ENCODE measurements around the gene FBL.

Gene FBL

DNA sequence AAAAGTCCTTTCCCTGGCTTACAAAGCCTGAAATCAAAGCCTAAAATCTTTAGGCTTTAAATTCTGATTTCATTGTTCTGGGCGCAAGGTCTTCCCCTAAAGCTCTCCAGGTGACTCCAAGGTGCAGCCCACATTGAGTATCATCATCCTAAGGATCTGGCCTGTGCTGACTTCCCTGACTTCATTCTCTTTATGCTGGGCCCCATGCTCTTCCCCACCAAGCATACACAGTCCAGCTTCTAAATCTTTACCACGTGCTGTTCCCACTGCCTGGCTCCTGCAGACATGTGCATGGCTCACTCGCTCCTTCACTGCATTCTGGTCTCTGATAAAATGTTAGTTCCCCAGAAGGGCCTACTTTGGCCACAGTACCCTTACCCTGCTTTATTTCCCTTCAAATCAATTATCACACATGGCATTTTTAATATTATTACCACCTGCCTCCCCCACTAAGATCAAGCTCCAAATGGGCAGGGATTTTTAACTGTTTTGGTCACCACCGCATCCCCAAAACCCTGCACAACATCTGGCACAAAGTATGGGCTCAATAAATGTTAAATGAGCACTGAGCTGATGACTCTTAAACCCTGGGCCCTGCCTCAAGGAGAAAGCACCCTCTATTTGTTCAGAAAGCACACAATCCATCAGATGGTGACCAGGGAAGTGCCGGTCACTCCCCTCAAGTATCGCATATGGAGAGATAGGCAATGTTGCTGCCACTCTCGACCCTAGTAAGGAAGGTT is 3.3 kb downstream of the FBL start:
- no peak for DNase-seq

DNA sequence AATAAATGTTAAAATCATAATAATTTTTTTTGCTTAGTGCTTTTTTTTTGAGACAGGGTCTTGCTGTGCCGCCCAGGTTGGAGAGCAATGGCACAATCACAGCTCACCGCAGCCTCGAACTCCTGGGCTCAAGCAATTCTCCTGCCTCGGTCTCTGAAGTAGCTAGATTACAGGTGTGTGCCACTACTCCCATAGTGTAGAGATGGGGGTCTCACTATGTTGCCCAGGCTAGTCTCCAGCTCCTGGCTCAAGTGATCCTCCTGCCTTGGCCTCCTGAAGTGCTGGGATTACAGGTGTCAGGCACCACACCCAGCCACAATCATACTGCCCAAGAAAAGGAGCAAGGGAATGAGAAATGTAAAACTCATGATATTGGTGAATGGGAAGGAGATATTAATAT is 5.1 kb downstream of the FBL start:
- DNase-seq = no peak

DNA sequence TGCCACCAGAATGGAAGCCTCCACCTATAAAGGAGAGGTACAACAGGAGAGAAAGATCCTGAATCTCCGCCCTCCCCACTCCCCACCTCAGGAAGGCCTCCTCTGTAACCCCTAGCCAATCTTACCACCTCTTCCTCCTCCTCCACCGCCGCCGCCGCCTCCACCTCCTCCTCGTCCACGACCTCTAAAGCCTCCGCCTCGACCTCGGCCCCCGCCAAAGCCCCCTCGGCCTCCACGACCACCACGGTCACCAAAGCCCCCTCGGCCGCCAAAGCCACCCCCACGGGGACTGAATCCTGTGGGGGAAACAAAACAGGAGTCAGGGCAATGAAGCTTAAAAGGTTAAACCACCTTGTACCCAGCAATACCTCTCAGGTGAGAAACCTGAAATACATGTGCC is 5.7 kb downstream of the FBL start:
- DNase-seq = no peak

DNA sequence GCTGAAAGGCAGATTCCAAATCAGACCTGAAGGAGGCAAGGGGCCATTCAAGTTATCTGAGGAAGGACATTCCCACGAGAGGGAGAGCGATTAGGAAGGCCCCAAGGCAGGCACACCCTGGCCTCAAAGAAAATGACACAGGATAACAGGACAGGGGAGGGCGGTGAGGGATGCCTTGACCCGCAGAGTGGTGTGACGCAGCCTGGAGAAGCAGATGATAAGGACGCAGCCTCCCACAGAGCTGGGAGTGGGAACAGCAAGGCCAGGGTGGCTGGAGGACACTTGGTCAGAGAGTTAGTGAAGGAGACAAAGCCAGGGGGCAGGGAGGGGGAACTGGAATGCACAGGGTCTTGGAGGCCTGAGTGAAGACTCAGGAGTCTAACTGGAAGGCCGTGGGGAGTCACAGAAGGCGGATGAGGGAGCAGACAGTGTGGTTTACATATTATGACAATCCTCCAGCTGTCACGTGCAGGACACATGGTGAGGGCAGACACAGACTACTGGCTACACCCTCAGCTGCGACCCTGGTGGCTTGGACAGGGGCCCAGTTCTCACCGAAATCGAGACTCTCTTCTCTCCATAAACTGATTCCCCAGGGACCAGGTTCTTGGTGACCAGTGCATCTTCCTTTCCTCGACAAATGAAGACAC is 6.4 kb downstream of the FBL start:
- DNase-seq = no peak

DNA sequence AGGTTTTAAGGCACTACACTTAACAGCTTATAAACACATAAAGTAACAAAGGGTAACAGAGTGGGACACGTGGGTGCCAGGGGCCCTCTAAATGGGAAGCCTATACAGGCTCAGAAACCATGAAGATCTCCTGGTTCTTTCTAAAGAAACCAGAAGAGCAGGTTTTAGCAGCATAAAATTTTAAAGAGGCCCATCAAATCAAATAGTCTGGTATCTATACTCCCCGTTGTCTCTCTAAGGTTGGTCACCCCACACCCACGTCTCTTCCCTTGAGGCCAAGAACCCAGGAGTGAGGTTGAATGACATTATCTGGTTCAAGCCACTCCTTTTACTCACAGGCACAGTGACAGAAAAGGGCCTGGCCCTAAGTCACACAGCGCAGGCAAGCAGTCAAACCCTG is 7.6 kb downstream of the FBL start:
- DNase-seq = no peak

DNA sequence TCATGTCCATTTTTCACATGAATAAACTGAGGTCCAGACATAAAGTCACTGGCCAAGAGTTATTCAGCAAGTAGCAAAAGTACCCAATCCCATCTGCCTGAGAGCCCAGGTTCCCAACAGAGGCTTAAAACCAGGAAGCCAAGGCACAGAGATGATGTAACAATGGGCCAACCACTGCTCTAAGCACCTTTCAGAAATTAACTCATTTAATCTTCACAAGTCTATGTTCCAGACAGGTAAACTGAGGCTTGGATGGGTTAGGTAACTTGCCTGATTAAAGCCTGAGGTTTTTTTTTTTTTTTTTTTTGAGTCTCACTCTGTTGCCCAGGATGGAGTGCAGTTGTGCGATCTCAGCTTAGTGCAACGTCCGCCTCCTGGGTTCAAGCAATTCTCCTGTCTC is 8.2 kb downstream of the FBL start:
- DNase-seq = no peak

DNA sequence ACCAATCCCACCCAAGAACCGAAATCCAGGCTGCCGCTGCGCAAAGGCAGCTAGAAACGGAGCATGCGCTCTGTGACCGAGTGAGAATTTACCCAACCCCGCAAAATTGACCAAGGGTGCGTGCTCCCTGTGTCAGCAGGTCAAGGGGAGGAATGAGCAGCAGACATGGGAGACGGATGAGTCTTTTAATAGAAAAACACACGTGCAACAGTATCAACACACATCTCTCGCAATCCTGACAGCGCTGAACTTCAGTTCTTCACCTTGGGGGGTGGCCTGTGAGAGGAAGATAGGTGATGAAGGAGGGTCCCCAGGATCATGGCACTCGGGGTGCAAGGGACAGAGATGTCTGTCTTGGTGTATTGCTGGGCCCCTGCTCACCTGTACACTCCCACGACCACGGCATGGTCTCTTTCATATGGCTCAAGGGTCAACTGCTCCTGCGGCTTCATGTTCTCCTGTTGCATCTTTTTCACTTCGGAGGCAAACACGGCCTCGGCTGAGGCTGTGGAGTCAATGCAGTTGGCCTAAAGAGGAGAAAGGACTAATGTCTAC is 11.8 kb downstream of the FBL start:
- no peak for DNase-seq

DNA sequence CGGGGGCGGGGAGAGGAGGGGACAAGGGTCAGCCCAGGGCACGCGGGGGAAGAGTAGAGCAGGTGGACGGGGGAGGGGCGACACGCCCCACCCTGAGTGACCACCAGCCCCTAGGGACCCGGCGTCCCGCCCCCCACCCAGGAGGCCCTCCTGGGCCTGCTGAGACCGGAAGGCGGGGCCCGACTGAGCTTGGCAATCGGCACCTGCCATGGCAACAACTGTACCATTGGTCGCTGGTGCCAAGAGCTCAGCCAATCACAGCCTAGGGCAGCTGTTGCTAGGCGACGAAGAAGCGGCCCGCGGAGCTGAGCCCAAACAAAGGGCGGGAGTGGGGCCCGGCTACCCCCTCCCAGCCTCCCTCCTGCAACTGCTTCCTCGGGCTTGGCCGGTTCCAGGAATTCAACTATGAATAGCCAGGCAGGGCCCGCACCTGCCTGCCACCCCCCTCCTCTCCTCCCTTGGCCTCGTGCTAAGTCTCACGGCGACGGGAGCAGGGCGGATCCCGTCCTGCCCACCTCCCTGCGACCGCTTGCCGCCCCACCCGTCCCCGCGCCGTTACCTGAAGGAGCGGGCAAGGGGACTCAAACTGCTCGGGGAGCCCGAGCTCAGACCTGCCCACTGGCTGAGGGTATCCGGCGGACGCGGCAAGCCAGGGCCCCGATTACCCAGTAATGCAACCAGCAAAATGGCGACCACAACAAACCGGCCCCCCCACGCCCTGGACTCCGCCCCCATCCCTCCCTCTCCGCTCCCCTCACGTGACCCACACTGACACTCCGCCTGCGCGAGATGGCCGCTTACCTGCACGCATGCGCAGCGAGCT is 12.5 kb downstream of the FBL start, which contains the start of gene DYRK1B:
DYRK1B (minus strand) TSS at position 699 of the 823 bp plus-strand sequence. CDS start 2,295 bp downstream, outside the sequence.
- DNase-seq = peak; percentile 96 to 99

DNA sequence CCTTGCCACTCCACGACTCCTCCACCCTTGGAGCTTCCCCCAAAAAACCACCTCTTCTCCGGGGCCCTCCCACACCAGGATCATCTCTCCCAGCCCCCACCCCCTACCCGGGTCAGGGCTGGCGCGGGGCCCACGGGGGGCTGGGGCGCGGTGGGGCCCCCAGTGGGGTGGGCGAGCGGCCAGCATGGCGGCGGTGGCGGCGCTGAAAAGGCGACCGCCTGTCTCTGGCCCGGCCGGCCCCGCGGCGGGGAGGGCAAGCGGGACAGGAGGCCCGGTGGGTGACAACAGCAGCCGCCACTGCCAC is 13.1 kb downstream of the FBL start:
- DNase-seq = no peak

DNA sequence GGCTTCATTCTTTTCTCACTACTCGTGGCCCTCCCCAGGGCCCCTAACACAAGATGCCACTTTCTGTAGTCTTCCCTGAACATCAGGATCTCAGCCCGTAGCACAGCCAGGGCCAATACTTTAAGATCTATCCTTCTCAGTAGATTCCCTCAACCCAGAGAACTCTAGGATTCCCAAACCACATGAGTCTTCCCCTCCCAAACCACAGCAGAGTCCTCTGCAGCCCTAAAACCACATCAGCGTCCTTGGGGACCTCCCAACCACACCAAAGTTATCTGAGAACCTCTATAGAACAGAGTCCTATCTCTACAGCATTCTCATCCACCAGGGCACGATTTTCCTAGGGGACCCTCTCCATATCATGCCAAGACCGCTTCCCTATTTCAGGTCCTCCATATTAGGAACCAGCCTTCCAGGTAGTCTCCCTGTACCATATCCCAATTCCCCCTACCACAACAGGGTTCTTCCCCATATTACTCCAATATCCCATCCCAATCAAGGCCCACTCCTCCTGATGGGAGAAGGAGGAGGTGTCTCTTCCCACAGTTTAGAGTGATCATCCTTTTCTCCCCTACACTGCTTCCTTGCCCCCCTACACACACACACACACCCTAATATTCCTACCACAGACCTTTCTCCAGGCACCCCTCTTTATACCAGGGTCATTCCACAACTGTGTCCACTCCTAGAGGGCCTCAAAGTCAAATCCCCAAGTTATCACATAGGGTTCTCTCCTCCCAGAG is 13.7 kb downstream of the FBL start:
- no peak for DNase-seq

DNA sequence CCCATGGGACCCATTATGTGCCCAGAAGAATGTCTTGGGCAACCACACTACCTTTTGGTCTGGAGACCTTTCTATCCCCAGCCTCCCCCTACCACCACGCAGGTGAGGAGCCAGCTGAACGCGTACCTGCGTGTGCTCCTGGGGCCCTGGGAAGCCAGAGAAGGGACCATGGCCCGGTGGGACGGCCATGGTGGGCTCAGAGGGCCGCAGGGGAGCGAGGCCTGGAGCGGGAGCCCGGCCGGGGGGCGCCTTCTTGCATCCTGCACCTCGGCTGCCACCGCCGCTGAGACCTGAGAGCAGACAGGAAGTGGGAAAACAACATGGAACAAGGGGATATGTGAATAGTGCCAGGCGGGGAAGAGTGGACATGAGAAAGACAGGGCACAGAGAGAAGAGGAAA is 14.5 kb downstream of the FBL start:
- no peak for DNase-seq

DNA sequence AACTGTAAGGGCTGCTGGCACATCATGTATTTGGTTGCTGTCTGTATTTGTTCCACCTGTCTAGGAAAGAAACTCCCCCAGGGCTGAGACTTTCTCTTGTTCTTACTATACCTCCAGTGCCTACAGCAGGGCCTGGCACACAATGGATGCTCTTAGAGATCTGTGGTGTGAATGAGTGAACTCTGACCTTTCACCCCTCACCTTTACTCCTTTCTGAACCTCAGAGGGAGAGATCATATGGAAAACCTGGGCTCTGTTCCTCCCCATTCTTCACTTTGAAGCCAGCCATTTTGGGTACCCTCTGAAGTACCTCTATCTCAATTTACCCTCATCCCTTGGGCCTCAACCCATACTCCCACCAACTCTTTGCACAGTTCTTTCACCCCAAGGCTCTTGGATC is 15.3 kb downstream of the FBL start:
- DNase-seq = no peak

DNA sequence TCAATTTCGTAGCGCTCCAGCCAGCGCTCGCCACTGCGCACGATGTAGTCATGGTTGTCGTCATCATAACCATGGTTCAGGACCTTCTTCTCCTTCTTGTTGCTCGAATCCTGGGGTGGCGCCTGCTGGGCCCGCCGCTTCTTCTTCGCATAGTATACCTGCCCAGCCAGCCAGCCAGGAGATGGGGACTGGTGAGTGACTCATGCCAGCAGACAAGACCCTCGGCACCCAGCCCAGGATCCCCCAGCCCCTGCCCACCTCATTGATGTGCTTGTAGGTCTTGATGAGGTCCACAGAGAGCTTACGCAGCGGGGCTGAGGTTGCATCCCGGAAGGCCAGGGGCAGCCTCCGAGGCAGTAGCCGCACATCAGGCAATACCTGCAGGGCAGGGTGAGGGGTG is 15.8 kb downstream of the FBL start:
- no peak for DNase-seq

DNA sequence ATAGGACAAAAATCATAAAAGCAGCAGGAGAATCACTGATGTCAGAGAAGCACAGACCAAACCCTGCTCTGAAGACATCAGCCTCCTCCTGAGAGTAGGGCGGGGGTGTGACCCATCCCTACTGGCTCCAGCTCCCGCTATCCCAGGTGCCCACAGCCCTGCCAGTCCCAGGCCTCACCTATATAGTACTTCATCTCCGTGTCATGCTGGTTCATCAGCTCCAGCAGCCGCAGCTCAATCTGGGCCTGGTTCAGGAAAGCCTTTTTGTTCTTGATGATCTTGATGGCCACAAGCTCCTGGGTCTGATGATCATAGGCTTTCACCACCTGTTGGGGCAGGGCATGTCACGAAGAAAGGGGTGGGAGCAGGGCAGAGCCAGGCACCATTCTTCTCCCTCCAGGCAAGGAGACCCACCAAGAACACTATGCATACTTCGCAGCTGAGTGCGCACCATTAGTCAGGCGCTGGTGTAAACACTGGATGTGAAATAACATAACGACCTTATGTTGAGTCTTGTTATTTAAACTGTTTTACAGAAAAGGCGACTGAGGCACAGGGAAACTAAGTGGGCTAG is 16.4 kb downstream of the FBL start:
- DNase-seq = no peak

DNA sequence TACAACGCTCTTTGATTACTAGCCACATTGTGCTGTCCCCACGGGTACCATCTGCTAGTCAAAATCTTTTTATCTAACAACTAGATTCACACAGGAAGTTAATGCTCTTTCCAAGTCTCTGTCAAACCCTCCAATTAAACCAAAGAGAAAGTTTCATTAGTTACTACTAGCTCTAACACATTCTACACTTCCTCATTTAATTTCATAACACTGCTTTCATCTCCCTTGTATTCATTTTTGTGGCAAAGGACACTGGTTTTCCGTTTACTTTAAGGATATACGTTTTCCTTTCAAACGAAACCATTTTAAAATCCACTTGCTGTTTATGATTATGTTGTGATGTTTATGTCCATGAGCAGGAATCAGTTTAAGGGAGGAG is 17.5 kb downstream of the FBL start:
- no peak for DNase-seq

DNA sequence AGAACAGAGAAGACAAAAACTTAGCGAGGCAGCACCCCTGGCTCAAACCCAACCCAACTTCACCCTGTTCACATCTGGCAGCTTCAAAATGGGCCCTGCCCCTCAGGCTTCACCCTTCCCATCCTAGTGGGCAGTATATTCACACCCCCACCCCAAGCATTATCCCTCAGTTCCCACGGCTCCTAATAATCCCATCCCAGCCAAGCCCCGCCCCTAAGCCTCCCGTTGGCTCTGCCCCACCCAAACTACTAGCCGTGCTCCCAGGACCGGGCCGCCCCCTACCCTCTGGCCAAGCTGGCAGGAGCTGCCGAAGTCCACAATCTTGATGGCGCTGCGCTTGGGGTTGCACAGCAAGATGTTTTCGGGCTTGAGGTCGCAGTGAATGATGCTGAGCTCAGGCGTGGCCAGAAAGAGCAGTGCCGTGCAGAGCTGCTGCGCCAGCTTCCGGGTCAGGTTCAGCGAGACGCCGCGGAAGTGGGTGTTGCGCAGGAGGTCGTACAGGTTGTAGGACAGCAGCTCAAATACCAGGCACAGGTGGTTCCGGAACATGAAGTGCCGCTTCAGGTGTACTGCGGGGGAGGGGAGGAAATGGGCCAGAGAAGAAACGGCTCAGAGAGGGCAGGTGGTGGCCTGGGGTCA is 18.0 kb downstream of the FBL start:
- peak; percentile 31 to 70 for DNase-seq

DNA sequence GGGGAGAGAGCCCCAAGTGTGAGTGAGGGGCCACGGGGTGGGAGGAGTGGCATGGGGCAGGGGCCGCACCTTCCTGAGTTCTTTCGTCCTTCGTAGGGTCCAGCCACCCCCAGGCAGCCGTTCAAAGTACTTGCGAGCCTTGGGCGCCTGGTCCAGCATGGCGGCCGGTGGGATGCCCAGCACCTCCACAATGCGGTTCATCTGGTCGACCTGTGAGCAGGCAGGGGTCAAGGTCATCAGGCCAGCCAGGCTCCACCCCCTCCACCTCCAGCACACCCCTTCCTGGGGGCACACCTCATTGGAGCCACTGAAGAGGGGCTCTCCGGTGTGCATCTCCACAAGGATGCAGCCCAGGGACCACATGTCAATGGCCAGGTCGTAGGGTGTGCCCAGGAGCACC is 19.0 kb downstream of the FBL start:
- no peak for DNase-seq

DNA sequence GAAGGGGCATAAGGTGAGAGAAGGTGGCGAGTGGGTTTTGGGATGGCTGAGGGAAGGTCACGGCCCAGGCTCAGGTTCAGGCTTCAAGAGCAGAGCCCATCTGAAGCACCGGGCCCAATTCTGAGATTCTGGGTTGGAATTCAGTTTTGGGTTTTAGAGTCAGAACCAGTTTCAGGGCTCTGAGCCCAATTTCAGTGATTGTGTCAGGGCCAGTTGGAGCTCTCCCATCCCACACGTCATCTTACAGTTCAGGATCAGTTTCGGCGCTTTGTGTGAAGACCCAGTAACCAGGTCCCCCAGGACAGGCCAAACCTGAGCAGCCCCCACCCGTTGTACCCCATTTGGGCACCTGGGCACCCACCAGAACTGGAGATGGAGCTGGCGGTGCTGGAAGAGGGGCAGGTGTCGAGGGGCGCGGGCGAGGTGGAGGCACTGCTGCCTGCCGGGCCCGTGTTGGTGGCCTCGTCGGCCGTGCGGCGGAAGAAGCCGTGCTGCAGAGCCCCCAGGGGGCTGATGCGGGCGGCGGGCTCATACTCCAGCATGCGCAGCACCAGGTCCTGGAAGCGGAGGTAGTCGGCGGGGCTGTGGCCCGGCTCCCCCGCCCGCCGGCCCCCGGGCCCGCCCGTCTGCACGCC is 19.8 kb downstream of the FBL start:
- DNase-seq = no peak

DNA sequence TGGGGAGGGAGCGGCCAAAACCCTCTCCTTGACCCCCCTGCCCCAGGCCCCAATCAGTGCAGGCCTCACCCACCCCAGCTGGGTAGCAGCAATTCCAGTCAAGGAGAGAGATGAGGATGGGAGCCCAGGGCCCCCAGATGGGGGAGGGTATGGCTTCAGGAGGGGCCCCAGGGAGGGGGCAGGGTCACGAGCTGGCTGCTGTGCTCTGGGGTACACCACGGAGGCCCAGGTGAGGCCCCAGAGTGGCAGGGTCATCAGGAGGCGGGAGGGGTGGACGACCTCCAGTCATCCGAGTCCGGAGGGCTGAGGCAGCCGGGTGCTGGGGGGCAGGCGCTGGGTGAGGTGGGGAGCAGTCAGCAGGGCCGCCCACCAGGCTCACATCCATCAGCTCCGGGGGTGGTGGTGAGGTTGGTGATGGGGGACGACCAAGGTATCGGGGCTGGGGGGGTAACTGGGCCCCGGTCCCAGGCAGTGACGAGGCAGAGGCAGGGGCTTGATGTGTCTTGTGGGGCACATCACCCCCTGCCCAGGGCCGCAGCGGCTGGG is 20.6 kb downstream of the FBL start:
- no peak for DNase-seq

DNA sequence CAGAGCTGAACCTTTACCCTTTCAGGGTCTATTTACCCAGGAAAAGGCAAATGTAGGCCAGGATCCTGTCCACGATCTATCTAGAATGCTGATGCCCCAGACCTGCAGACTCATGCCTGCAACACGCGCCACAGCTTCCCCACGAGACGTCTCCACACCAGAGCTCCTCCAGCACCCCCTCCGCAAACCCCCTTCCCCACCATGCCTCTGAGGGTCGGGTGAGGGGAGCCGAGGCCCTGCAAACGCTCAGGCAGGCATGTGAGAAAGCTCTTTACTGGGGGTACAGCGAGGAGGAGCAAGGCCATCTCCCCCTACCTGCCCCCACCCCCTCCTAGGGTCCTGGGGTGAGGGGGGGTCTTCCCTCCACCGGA is 21.1 kb downstream of the FBL start:
- no peak for DNase-seq
